ENCODE data around the gene PABPN1L. TPM values are rescaled to one million over a fixed set of nuclear protein-coding genes. Genes with fewer than 3 reads are reported as not detected.

The PABPN1L gene
- total and polyA plus RNA-seq, 2 donors from 2014 or later = not detected

DNA sequence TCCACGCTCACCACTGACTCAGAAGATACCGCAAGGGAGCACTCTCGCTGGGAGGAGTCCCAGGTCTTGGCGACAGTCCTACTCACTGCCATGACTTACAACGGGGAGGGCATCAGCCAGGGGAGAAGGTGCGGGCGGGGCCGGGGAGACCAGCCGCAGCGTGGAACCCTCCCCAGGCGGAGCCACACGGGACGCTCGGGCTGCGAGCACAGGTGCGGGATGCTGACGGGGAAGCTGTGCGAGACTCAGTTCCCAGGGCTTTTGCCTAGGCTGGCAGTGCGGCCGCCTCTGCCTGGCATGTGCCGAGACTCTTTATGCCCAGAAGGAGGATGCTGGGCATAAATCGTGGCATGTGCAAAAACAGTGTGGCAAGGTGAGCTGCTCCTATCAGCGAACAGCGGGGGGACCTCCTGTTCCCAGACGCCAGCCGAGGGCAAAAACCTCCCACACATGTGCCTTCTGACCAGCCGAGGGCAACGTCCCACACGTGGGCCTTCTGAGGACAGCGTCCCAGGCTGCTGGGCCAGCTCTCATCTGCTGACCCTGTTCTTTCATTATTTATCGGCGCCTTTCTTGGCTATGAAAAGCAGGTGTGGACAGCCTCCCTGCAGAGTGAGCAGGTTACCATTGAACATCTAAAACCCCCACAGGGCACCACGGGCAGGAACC is 15.8 kb downstream of the PABPN1L start:
- FAIRE-seq (no peak), DNase-seq (no peak)
- H3K9ac ChIP-seq (ENCODE audit: low read length in 3 of 3) = no peak overlapping the region
- intact Hi-C loops (cut with DNase I) = no loop called here
- TF ChIP-seq, protein P1, sequence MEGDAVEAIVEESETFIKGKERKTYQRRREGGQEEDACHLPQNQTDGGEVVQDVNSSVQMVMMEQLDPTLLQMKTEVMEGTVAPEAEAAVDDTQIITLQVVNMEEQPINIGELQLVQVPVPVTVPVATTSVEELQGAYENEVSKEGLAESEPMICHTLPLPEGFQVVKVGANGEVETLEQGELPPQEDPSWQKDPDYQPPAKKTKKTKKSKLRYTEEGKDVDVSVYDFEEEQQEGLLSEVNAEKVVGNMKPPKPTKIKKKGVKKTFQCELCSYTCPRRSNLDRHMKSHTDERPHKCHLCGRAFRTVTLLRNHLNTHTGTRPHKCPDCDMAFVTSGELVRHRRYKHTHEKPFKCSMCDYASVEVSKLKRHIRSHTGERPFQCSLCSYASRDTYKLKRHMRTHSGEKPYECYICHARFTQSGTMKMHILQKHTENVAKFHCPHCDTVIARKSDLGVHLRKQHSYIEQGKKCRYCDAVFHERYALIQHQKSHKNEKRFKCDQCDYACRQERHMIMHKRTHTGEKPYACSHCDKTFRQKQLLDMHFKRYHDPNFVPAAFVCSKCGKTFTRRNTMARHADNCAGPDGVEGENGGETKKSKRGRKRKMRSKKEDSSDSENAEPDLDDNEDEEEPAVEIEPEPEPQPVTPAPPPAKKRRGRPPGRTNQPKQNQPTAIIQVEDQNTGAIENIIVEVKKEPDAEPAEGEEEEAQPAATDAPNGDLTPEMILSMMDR (IDR thresholded peaks at IDR 0.05; ENCODE audit: borderline replicate concordance, extremely low read depth, insufficient read depth) = no peak
- no peaks in the 10 kb centered on the region for H3K27me3 ChIP-seq (ENCODE audit: control insufficient read depth, insufficient read depth, low read length)
- H3K4me3 ChIP-seq (ENCODE audit: low read length in 3 of 3) = no peak overlapping the region
- no peak overlapping the region for H3K27ac ChIP-seq (ENCODE audit: low read depth in 2 of 2, low read length in 2 of 2)
- H3K36me3 ChIP-seq (ENCODE audit: control insufficient read depth in 2 of 3, insufficient read depth in 3 of 3, low read length in 3 of 3) = no peaks in the 10 kb centered on the region
- no peaks in the 10 kb centered on the region for H3K9me3 ChIP-seq (ENCODE audit: control insufficient read depth in 2 of 3, insufficient read depth in 1 of 3, low read length in 3 of 3)
- H3K4me1 ChIP-seq (ENCODE audit: control insufficient read depth in 2 of 3, insufficient read depth in 2 of 3, low read depth in 1 of 3, low read length in 3 of 3) = peaks cover 0 to under 1% (median 0%) of the 10 kb centered on the region in 3 donors

DNA sequence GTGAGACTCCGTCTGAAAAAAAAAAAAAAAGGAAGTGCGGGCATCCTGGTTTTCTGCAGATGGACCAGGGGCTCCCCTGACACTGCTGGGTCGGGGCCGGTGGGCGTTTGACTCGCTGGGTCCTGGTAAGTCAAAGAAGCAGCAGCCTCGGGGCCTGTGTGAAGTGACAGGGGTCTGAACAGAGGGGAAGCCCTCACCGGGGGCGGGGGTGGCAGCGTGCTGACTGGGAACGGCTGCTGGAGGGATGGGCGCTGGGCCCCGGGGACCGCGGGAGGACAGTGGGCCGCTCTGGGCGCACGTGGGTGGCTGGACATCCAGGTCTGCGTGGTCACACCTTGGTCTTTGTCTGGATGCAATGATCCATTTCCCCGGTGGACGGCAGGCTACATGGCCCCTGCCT is 17.9 kb downstream of the PABPN1L start:
- TF ChIP-seq, protein P1 (IDR thresholded peaks at IDR 0.05; ENCODE audit: borderline replicate concordance, extremely low read depth, insufficient read depth) = no peak
- H3K4me1 ChIP-seq (ENCODE audit: control insufficient read depth in 2 of 3, insufficient read depth in 2 of 3, low read depth in 1 of 3, low read length in 3 of 3) = no peaks in the 10 kb centered on the region
- FAIRE-seq (no peak), DNase-seq (no peak)
- intact Hi-C loops (cut with DNase I) = no loop called here
- no peak overlapping the region for H3K4me3 ChIP-seq (ENCODE audit: low read length in 3 of 3)
- no peak overlapping the region for H3K9ac ChIP-seq (ENCODE audit: low read length in 3 of 3)
- H3K27me3 ChIP-seq (ENCODE audit: control insufficient read depth, insufficient read depth, low read length) = no peaks in the 10 kb centered on the region
- no peak overlapping the region for H3K27ac ChIP-seq (ENCODE audit: low read depth in 2 of 2, low read length in 2 of 2)
- H3K9me3 ChIP-seq (ENCODE audit: control insufficient read depth in 2 of 3, insufficient read depth in 1 of 3, low read length in 3 of 3) = no peaks in the 10 kb centered on the region
- H3K36me3 ChIP-seq (ENCODE audit: control insufficient read depth in 2 of 3, insufficient read depth in 3 of 3, low read length in 3 of 3) = no peaks in the 10 kb centered on the region

DNA sequence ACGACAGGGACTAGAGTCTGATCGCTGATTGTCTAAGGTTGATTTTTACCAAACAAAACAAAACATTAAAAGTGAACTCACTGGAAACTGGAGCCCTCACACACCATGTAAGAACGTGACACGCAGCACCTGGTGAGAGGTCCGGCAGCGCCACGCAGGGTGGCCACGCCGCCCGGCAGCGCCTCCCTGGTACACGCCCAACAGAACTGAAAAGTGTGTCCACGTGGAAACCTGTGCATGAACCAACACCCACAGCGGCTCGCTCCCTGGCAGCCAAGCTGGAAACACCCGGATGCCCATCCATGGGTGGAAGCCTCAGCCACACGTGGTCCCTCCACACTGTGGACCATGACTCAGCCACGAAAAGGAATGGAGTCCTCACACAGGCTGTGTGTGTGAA is 18.8 kb downstream of the PABPN1L start:
- H3K4me1 ChIP-seq (ENCODE audit: control insufficient read depth in 2 of 3, insufficient read depth in 2 of 3, low read depth in 1 of 3, low read length in 3 of 3) = no peaks in the 10 kb centered on the region
- FAIRE-seq (no peak), DNase-seq (no peak)
- no peak overlapping the region for H3K9ac ChIP-seq (ENCODE audit: low read length in 3 of 3)
- H3K36me3 ChIP-seq (ENCODE audit: control insufficient read depth in 2 of 3, insufficient read depth in 3 of 3, low read length in 3 of 3) = no peaks in the 10 kb centered on the region
- no peak overlapping the region for H3K4me3 ChIP-seq (ENCODE audit: low read length in 3 of 3)
- TF ChIP-seq, protein P1 (IDR thresholded peaks at IDR 0.05; ENCODE audit: borderline replicate concordance, extremely low read depth, insufficient read depth) = no peak
- H3K27me3 ChIP-seq (ENCODE audit: control insufficient read depth, insufficient read depth, low read length) = no peaks in the 10 kb centered on the region
- H3K27ac ChIP-seq (ENCODE audit: low read depth in 2 of 2, low read length in 2 of 2) = no peak overlapping the region
- intact Hi-C loops (cut with DNase I) = no loop called here
- H3K9me3 ChIP-seq (ENCODE audit: control insufficient read depth in 2 of 3, insufficient read depth in 1 of 3, low read length in 3 of 3) = no peaks in the 10 kb centered on the region

DNA sequence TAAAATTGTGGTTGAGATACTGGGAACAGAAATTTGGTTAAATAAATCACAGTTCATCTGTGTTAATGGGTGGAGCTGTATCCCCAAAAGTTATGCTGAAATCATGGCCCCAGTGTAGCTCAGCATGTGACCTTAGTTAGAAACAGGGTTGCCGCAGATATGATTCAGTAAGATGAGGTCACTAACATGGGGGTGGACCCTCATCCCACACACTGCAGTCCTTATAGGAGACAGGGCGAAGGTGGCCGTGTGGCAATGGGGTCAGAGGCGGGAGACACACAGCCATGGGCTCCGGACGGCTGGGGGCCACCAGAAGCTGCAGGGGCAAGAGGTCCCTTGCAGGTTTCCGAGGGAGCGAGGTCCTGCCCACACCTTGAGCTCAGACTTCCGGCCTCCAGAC is 20.4 kb downstream of the PABPN1L start:
- Histone ChIP-seq H3K4me1 (ENCODE audit: control insufficient read depth in 2 of 3, insufficient read depth in 2 of 3, low read depth in 1 of 3, low read length in 3 of 3) (no peaks in the 10 kb centered on the region), H3K4me3 (ENCODE audit: low read length in 3 of 3) (no peak overlapping the region), H3K9ac (ENCODE audit: low read length in 3 of 3) (no peak overlapping the region), H3K27ac (ENCODE audit: low read depth in 2 of 2, low read length in 2 of 2) (no peak overlapping the region), H3K27me3 (ENCODE audit: control insufficient read depth, insufficient read depth, low read length) (no peaks in the 10 kb centered on the region), H3K9me3 (ENCODE audit: control insufficient read depth in 2 of 3, insufficient read depth in 1 of 3, low read length in 3 of 3) (no peaks in the 10 kb centered on the region), H3K36me3 (ENCODE audit: control insufficient read depth in 2 of 3, insufficient read depth in 3 of 3, low read length in 3 of 3) (no peaks in the 10 kb centered on the region)
- intact Hi-C loops (cut with DNase I) = no loop called here
- no peak for FAIRE-seq
- TF ChIP-seq, protein P1 (IDR thresholded peaks at IDR 0.05; ENCODE audit: borderline replicate concordance, extremely low read depth, insufficient read depth) = no peak
- DNase-seq = no peak
